B cell (primary cell): Measurements from ENCODE around the gene TAS2R38. TPM values are rescaled to one million over a fixed set of nuclear protein-coding genes. Genes with fewer than 3 reads are reported as not detected.

Source experiments
- ATAC-seq: fragments of 200-7000 bp; cut with Tn5 transposase; one replicate; pipeline ENCODE4 v1.10.0; 2021; ENCODE audit warnings: low read depth, mild to moderate bottlenecking, moderate number of reproducible peaks, moderate library complexity
- CTCF ChIA-PET: fragments of 350-600 bp; sonication (Branson Sonifier 250); formaldehyde crosslinking; loops from one replicate; lab custom pipeline; 2021; ENCODE audit warnings: antibody characterized with exemption, inconsistent platforms; lab: Charles Lee
- POLR2A ChIA-PET: fragments of 350-600 bp; sonication (Branson Sonifier 250); formaldehyde crosslinking; loops from one replicate; lab custom pipeline; 2021; ENCODE audit warnings: antibody characterized with exemption; lab: Charles Lee
- DNase-seq: peaks from one replicate; pipeline ENCODE4 v3.0.0; 2013
- H2AFZ ChIP-seq: 2 replicates; pipeline ENCODE4 v1.6.1; 2012; ENCODE audit warnings: mild to moderate bottlenecking, low read depth, low read length; ENCODE audit not compliant: insufficient read depth, poor library complexity, severe bottlenecking
- H3K27ac ChIP-seq, 2 donors: 1 replicate in 1 of 2; 2 replicates in 1 of 2; pipeline ENCODE4 v1.5.1; 2012 to 2013; ENCODE audit warnings: low read length in 2 of 2, mild to moderate bottlenecking in 2 of 2, moderate library complexity in 1 of 2
- H3K27me3 ChIP-seq, 4 experiments: fragments of 200-600 bp in 1 of 4; sonication (generic) in 1 of 4; replicated peaks in 1 of 4; 1 replicate in 2 of 4; 2 replicates in 2 of 4; pipeline versions ENCODE4 v1.6.1 to v1.7.0; 2013 to 2016; ENCODE audit warnings: low read length in 3 of 4, mild to moderate bottlenecking in 2 of 4, mixed read lengths in 1 of 4, moderate library complexity in 1 of 4; ENCODE audit not compliant: insufficient read depth in 4 of 4, control insufficient read depth in 3 of 4; ENCODE audit errors: control extremely low read depth in 1 of 4
- H3K36me3 ChIP-seq, 2 experiments: replicated peaks in 1 of 2; 1 replicate in 1 of 2; 2 replicates in 1 of 2; pipeline versions ENCODE4 v1.6.1 to v1.7.1; 2013; ENCODE audit warnings: low read length in 1 of 2; ENCODE audit not compliant: insufficient read depth in 2 of 2, control insufficient read depth in 1 of 2; ENCODE audit errors: control extremely low read depth in 1 of 2, extremely low read depth in 1 of 2
- H3K4me1 ChIP-seq, 2 donors: fragments of 200-600 bp in 1 of 2; sonication (generic) in 1 of 2; 1 replicate in 1 of 2; 2 replicates in 1 of 2; pipeline versions ENCODE4 v1.5.1 to v1.6.1; 2013 to 2017; ENCODE audit warnings: low read length in 2 of 2; ENCODE audit not compliant: control insufficient read depth in 2 of 2, insufficient read depth in 2 of 2
- H3K4me2 ChIP-seq: replicated peaks from 2 replicates; pipeline ENCODE3; 2012; ENCODE audit warnings: mild to moderate bottlenecking, low read depth, low read length; ENCODE audit not compliant: poor library complexity, severe bottlenecking
- H3K4me3 ChIP-seq, 5 experiments: fragments of 200-600 bp in 1 of 5; sonication (generic) in 1 of 5; 1 replicate in 3 of 5; 2 replicates in 2 of 5; pipeline versions ENCODE4 v1.5.1 to v1.7.0; 2011 to 2016; ENCODE audit warnings: low read length in 4 of 5, mild to moderate bottlenecking in 4 of 5, low read depth in 2 of 5, control low read depth in 1 of 5, moderate library complexity in 1 of 5; ENCODE audit not compliant: insufficient read depth in 1 of 5; ENCODE audit errors: control extremely low read depth in 1 of 5, extremely low read depth in 1 of 5
- H3K79me2 ChIP-seq: fragments of 200-600 bp; sonication (generic); one replicate; pipeline ENCODE4 v1.6.0; 2016; ENCODE audit warnings: low read length; ENCODE audit not compliant: control insufficient read depth, insufficient read depth
- H3K9ac ChIP-seq: fragments of 200-600 bp; sonication (generic); 2 replicates; pipeline ENCODE4 v1.6.1; 2017; ENCODE audit warnings: mild to moderate bottlenecking, low read length, moderate library complexity
- H3K9me3 ChIP-seq, 3 donors: one replicate each; pipeline versions ENCODE4 v1.6.1 to v1.7.1; 2013; ENCODE audit warnings: low read length in 2 of 3; ENCODE audit not compliant: control insufficient read depth in 2 of 3, insufficient read depth in 1 of 3; ENCODE audit errors: control extremely low read depth in 1 of 3
- H4K20me1 ChIP-seq: 2 replicates; pipeline ENCODE4 v1.6.0; 2012; ENCODE audit warnings: mild to moderate bottlenecking, low read length; ENCODE audit not compliant: insufficient read depth, control insufficient read depth, poor library complexity, severe bottlenecking
- H3K27ac Mint-ChIP-seq: one replicate; pipeline ENCODE4 v1.8.0; 2021; ENCODE audit warnings: mixed read lengths
- H3K27me3 Mint-ChIP-seq: one replicate; pipeline ENCODE4 v1.8.0; 2021; ENCODE audit warnings: mixed read lengths
- H3K4me1 Mint-ChIP-seq: one replicate; pipeline ENCODE4 v1.8.0; 2021; ENCODE audit warnings: mixed read lengths
- H3K4me3 Mint-ChIP-seq: one replicate; pipeline ENCODE4 v1.8.0; 2021; ENCODE audit warnings: mixed read lengths
- H3K9me3 Mint-ChIP-seq: one replicate; pipeline ENCODE4 v1.8.0; 2022; ENCODE audit warnings: mixed read lengths; ENCODE audit not compliant: insufficient read depth
- CTCF ChIP-seq: fragments of 200-600 bp; IDR thresholded peaks from one replicate; pipeline ENCODE4 v1.8.0; 2022; ENCODE audit warnings: antibody characterized with exemption, mild to moderate bottlenecking
- EZH2 ChIP-seq: IDR thresholded peaks from 2 replicates; pipeline ENCODE4 v1.6.1; 2012; ENCODE audit warnings: borderline replicate concordance, low read depth, mild to moderate bottlenecking, moderate library complexity, low read length; ENCODE audit not compliant: insufficient read depth, poor library complexity, severe bottlenecking
- WGBS: methylation state at CpG from one replicate; pipeline ENCODE4 v1.1.5; 2013; ENCODE audit warnings: missing lambda C conversion rate; ENCODE audit not compliant: insufficient coverage; 5-methylcytosine and 5-hydroxymethylcytosine counted together
- intact Hi-C: fragments of 100-400 bp; cut with micrococcal nuclease; formaldehyde crosslinking; loops from one replicate; pipeline ENCODE4 v1.10.0; 2022
- polyA plus RNA-seq: library from polyadenylated mRNA; depleted of rRNA; stranded (reverse); fragments of >200 nt; gene quantifications from 2 replicates; pipeline ENCODE4 v1.2.3, GENCODE V29; 2012
- total RNA-seq, 2 donors: library from RNA; stranded (reverse); fragments of 120-200 nt in 1 of 2; gene quantifications; 1 replicate in 1 of 2; 2 replicates in 1 of 2; pipeline versions ENCODE4 v1.2.3 to v1.2.4, GENCODE V29; 2013 to 2022

TAS2R38 gene
- total and polyA plus RNA-seq, 2 donors (not counting 1 experiment from before 2014, with no cell fraction given) = not detected

- peaks cover 2% of the 10 kb centered on the region for H3K9me3 Mint-ChIP-seq
- H3K9me3 ChIP-seq = no peaks in the 10 kb centered on the region
- no peak overlapping the region for H3K4me3 Mint-ChIP-seq
- H2AFZ ChIP-seq = no peak overlapping the region
- peaks cover 0 to 3% (median 0%) of the 10 kb centered on the region in 4 experiments for H3K27me3 ChIP-seq
- no peaks in the 10 kb centered on the region for H3K36me3 ChIP-seq
- no CpG with 5 or more reads among the region's 2 CpGs for WGBS
- intact Hi-C loops = no loop called here
- no peak overlapping the region for H3K4me2 ChIP-seq
- no peaks in the 10 kb centered on the region for H3K4me1 ChIP-seq
- H3K27ac Mint-ChIP-seq = no peak overlapping the region
- no peaks in the 10 kb centered on the region for H3K79me2 ChIP-seq
- no peak overlapping the region for H3K4me3 ChIP-seq
- ChIA-PET POLR2A (no interaction called here), CTCF (no interaction called here)
- no peak overlapping the region for H3K27ac ChIP-seq
- TF ChIP-seq EZH2 = no peak
- TF ChIP-seq CTCF = no peak
- no peak overlapping the region for H3K9ac ChIP-seq
- ATAC-seq = no peak
- no peak for DNase-seq
- H3K27me3 Mint-ChIP-seq = peaks cover 2% of the 10 kb centered on the region
- H4K20me1 ChIP-seq = no peaks in the 10 kb centered on the region
- H3K4me1 Mint-ChIP-seq = no peaks in the 10 kb centered on the region
These were observed 33.0 kb upstream of the TAS2R38 start for GRCh38 chr7:142006577-142006976.

- TF ChIP-seq EZH2 (no peak), CTCF (no peak)
- no peak for ATAC-seq
- Mint-ChIP-seq H3K27me3 (peaks cover 6% of the 10 kb centered on the region), H3K4me1 (no peaks in the 10 kb centered on the region), H3K4me3 (no peak overlapping the region), H3K27ac (no peak overlapping the region), H3K9me3 (peaks cover 4% of the 10 kb centered on the region)
- no peaks in the 10 kb centered on the region for H3K9me3 ChIP-seq
- no peak for DNase-seq
- peaks cover 0 to 3% (median 0%) of the 10 kb centered on the region in 4 experiments for H3K27me3 ChIP-seq
- no peak overlapping the region for H3K27ac ChIP-seq
- H3K4me1 ChIP-seq = no peaks in the 10 kb centered on the region
- intact Hi-C loops = no loop called here
- no peak overlapping the region for H3K4me3 ChIP-seq
- ChIA-PET CTCF (no interaction called here), POLR2A (no interaction called here)
- no CpG with 5 or more reads among the region's 1 CpG for WGBS
- no peaks in the 10 kb centered on the region for H4K20me1 ChIP-seq
- H3K79me2 ChIP-seq = no peaks in the 10 kb centered on the region
- no peak overlapping the region for H2AFZ ChIP-seq
- H3K9ac ChIP-seq = no peak overlapping the region
- H3K36me3 ChIP-seq = no peaks in the 10 kb centered on the region
- H3K4me2 ChIP-seq = no peak overlapping the region
These were observed 28.6 kb upstream of the TAS2R38 start for GRCh38 chr7:142002179-142002578.
